Retina (tissue), 1 donor: ENCODE data around the gene STARD13.

Experiments
- DNase-seq: peaks from one replicate; pipeline ENCODE4 v3.0.0-alpha.2; 2016

STARD13 gene

GRCh38 chr13:33303855-33304597, 18.5 kb upstream of the STARD13 start:
- no peak for DNase-seq

- no peak for DNase-seq
These were observed 14.1 kb upstream of the STARD13 start for GRCh38 chr13:33299626-33300025.

- DNase-seq = no peak
These were observed 11.4 kb upstream of the STARD13 start for GRCh38 chr13:33296793-33297425.

- DNase-seq = no peak
These were observed 7.2 kb upstream of the STARD13 start for GRCh38 chr13:33292712-33293111.

GRCh38 chr13:33290421-33290965, 4.9 kb upstream of the STARD13 start:
- no peak for DNase-seq

- DNase-seq = no peak
These were observed 4.4 kb upstream of the STARD13 start for GRCh38 chr13:33289966-33290365.

GRCh38 chr13:33287142-33287882, 1.8 kb upstream of the STARD13 start:
- no peak for DNase-seq

GRCh38 chr13:33286128-33286527, 573 bp upstream of the STARD13 start:
- DNase-seq = no peak

GRCh38 chr13:33284916-33285315, 639 bp downstream of the STARD13 start:
- peak; percentile 21 for DNase-seq

- DNase-seq = no peak
These were observed 1.5 kb downstream of the STARD13 start for GRCh38 chr13:33284031-33284430.

- no peak for DNase-seq
These were observed 2.2 kb downstream of the STARD13 start for GRCh38 chr13:33283195-33283911.

GRCh38 chr13:33281951-33282595, 3.5 kb downstream of the STARD13 start:
- DNase-seq = no peak

GRCh38 chr13:33280923-33281322, 4.6 kb downstream of the STARD13 start:
- DNase-seq = no peak

GRCh38 chr13:33280279-33280905, 5.2 kb downstream of the STARD13 start:
- no peak for DNase-seq

GRCh38 chr13:33279414-33280278, 5.9 kb downstream of the STARD13 start:
- no peak for DNase-seq

GRCh38 chr13:33278913-33279312, 6.6 kb downstream of the STARD13 start:
- DNase-seq = no peak

GRCh38 chr13:33277946-33278345, 7.6 kb downstream of the STARD13 start:
- no peak for DNase-seq

GRCh38 chr13:33277037-33277740, 8.4 kb downstream of the STARD13 start:
- DNase-seq = no peak

GRCh38 chr13:33276570-33276969, 9.0 kb downstream of the STARD13 start:
- DNase-seq = no peak

GRCh38 chr13:33275916-33276315, 9.6 kb downstream of the STARD13 start:
- no peak for DNase-seq
